ENCODE data around the gene HOOK2.
A peak's percentile ranks its signal among the peaks of the same experiment; 100 is the strongest.

HOOK2 gene

GRCh38 chr19:12782174-12782423 is 6.7 kb upstream of the HOOK2 start:
- peak overlapping the region; percentile 83 for H3K4me2 ChIP-seq (ENCODE audit: low read length)
- no peak overlapping the region for H2BK5ac ChIP-seq (ENCODE audit: low read length)
- no peak overlapping the region for H3K18ac ChIP-seq (ENCODE audit: low read length)
- WGBS (ENCODE audit: extremely low coverage, insufficient coverage, low lambda C conversion rate), result no CpG with 5 or more reads among the region's 12 CpGs
- peak overlapping the region; percentile 82 for H3K56ac ChIP-seq (ENCODE audit: low read length)
- no peak overlapping the region for H2BK120ac ChIP-seq (ENCODE audit: low read depth, low read length)
- H3K4ac ChIP-seq (ENCODE audit: low read depth, low read length), result no peak overlapping the region
- no peak for DNase-seq
- H3K27ac ChIP-seq (ENCODE audit: low read depth, low read length), result no peak overlapping the region
- H3K4me3 ChIP-seq (ENCODE audit: low read length), result no peak overlapping the region
- peaks cover 12% of the 10 kb centered on the region for H3K4me1 ChIP-seq (ENCODE audit: control insufficient read depth, low read depth, low read length)
- no peak overlapping the region for H2AK5ac ChIP-seq (ENCODE audit: low read length)
- H2BK15ac ChIP-seq (replicated peaks; ENCODE audit: low read depth), result no peak overlapping the region
- H3K27me3 ChIP-seq (ENCODE audit: insufficient read depth, low read length, poor library complexity), result no peaks in the 10 kb centered on the region
- H4K5ac ChIP-seq (ENCODE audit: low read length), result no peak overlapping the region
- H3K36me3 ChIP-seq (ENCODE audit: control insufficient read depth, insufficient read depth, low read length), result no peaks in the 10 kb centered on the region
- H3K23ac ChIP-seq (ENCODE audit: low read length), result no peak overlapping the region
- H3K9ac ChIP-seq (ENCODE audit: low read length), result peak overlapping the region; percentile 77
- H4K8ac ChIP-seq (ENCODE audit: low read depth, low read length), result no peak overlapping the region
- no peaks in the 10 kb centered on the region for H3K79me1 ChIP-seq (ENCODE audit: low read length)
- no peaks in the 10 kb centered on the region for H3K79me2 ChIP-seq (ENCODE audit: control insufficient read depth, insufficient read depth, low read length)

DNA sequence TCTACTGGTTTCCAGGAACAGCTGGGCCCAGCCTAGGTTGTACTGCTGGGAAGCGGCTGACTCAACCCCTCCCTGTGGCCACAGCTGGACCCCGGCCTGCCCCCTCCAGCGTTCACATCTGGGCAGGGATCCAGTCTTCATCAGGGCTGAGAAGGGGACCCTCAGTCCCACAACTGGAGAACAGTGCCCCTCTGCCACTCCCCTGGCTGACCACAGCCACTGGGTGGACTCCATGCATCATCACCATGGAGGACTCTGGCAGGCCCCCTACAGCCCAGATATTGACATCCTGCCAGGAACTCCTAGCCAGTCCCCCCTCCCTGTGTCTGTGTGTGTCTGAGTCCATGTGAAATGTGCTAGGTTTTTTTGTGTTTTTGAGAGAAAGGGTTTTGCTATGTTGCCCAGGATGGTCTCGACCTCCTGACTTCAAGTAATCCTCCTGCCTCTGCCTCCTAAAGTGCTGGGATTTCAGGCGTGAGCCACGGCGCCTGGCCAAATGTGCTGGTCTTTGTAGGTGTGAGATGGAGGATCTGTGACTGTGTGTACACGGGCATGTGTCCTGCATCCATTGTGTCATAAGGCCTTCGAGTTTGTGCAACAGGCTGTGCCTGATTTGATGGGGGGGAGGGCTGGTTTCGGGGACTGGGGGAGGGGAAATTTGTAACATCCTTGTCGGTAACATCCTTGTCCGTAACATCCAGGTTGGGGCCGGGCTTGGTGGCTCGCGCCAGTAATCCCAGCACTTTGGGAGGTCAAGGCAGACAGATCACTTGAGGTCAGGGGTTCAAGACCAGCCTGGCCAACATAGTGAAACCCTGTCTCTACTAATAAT is 4.0 kb upstream of the HOOK2 start:
- no peak overlapping the region for H3K18ac ChIP-seq (ENCODE audit: low read length)
- no peaks in the 10 kb centered on the region for H3K79me1 ChIP-seq (ENCODE audit: low read length)
- H3K4me1 ChIP-seq (ENCODE audit: control insufficient read depth, low read depth, low read length), result peaks cover 12% of the 10 kb centered on the region
- peak overlapping the region; percentile 95 for H3K56ac ChIP-seq (ENCODE audit: low read length)
- H2BK5ac ChIP-seq (ENCODE audit: low read length), result no peak overlapping the region
- peak; percentile 71 for DNase-seq
- H2AK5ac ChIP-seq (ENCODE audit: low read length), result no peak overlapping the region
- no peaks in the 10 kb centered on the region for H3K79me2 ChIP-seq (ENCODE audit: control insufficient read depth, insufficient read depth, low read length)
- H2BK120ac ChIP-seq (ENCODE audit: low read depth, low read length), result no peak overlapping the region
- peak overlapping the region; percentile 36 for H3K27ac ChIP-seq (ENCODE audit: low read depth, low read length)
- WGBS (ENCODE audit: extremely low coverage, insufficient coverage, low lambda C conversion rate), result no CpG with 5 or more reads among the region's 15 CpGs
- no peak overlapping the region for H3K4me2 ChIP-seq (ENCODE audit: low read length)
- H4K8ac ChIP-seq (ENCODE audit: low read depth, low read length), result no peak overlapping the region
- H3K36me3 ChIP-seq (ENCODE audit: control insufficient read depth, insufficient read depth, low read length), result no peaks in the 10 kb centered on the region
- H2BK15ac ChIP-seq (replicated peaks; ENCODE audit: low read depth), result no peak overlapping the region
- no peak overlapping the region for H3K4me3 ChIP-seq (ENCODE audit: low read length)
- no peak overlapping the region for H3K23ac ChIP-seq (ENCODE audit: low read length)
- H4K5ac ChIP-seq (ENCODE audit: low read length), result no peak overlapping the region
- H3K27me3 ChIP-seq (ENCODE audit: insufficient read depth, low read length, poor library complexity), result no peaks in the 10 kb centered on the region
- H3K4ac ChIP-seq (ENCODE audit: low read depth, low read length), result peak overlapping the region; percentile 6
- H3K9ac ChIP-seq (ENCODE audit: low read length), result peak overlapping the region; percentile 78

DNA sequence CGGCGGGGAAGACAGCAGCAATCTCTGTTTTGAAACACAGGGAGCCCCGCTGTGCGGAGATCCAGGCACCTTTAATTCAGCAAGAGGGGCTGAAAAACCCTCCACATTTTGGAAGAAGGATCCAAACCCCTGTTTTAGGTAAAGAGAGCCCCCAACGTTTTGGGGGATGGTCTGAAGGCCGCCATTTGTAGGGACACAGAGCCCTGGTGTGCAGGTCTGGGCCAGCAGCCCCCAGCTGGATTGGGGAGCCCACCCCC is 3.5 kb upstream of the HOOK2 start:
- no peaks in the 10 kb centered on the region for H3K79me1 ChIP-seq (ENCODE audit: low read length)
- peak overlapping the region; percentile 88 for H3K4me2 ChIP-seq (ENCODE audit: low read length)
- no peak overlapping the region for H3K4me3 ChIP-seq (ENCODE audit: low read length)
- peak overlapping the region; percentile 29 for H3K18ac ChIP-seq (ENCODE audit: low read length)
- H2AK5ac ChIP-seq (ENCODE audit: low read length), result no peak overlapping the region
- H3K79me2 ChIP-seq (ENCODE audit: control insufficient read depth, insufficient read depth, low read length), result no peaks in the 10 kb centered on the region
- peak overlapping the region; percentile 95 for H3K56ac ChIP-seq (ENCODE audit: low read length)
- H4K5ac ChIP-seq (ENCODE audit: low read length), result no peak overlapping the region
- peak overlapping the region; percentile 36 for H3K27ac ChIP-seq (ENCODE audit: low read depth, low read length)
- H2BK120ac ChIP-seq (ENCODE audit: low read depth, low read length), result no peak overlapping the region
- peak overlapping the region; percentile 78 for H3K9ac ChIP-seq (ENCODE audit: low read length)
- WGBS (ENCODE audit: extremely low coverage, insufficient coverage, low lambda C conversion rate), result no CpG with 5 or more reads among the region's 6 CpGs
- H3K4me1 ChIP-seq (ENCODE audit: control insufficient read depth, low read depth, low read length), result peaks cover 12% of the 10 kb centered on the region
- no peaks in the 10 kb centered on the region for H3K27me3 ChIP-seq (ENCODE audit: insufficient read depth, low read length, poor library complexity)
- no peak overlapping the region for H2BK15ac ChIP-seq (replicated peaks; ENCODE audit: low read depth)
- H3K4ac ChIP-seq (ENCODE audit: low read depth, low read length), result peak overlapping the region; percentile 6
- H2BK5ac ChIP-seq (ENCODE audit: low read length), result no peak overlapping the region
- no peak overlapping the region for H3K23ac ChIP-seq (ENCODE audit: low read length)
- no peaks in the 10 kb centered on the region for H3K36me3 ChIP-seq (ENCODE audit: control insufficient read depth, insufficient read depth, low read length)
- no peak for DNase-seq
- no peak overlapping the region for H4K8ac ChIP-seq (ENCODE audit: low read depth, low read length)

- H3K23ac ChIP-seq (ENCODE audit: low read length), result no peak overlapping the region
- no peaks in the 10 kb centered on the region for H3K79me1 ChIP-seq (ENCODE audit: low read length)
- H3K4me1 ChIP-seq (ENCODE audit: control insufficient read depth, low read depth, low read length), result peaks cover 8% of the 10 kb centered on the region
- H3K36me3 ChIP-seq (ENCODE audit: control insufficient read depth, insufficient read depth, low read length), result no peaks in the 10 kb centered on the region
- peak overlapping the region; percentile 6 for H3K4ac ChIP-seq (ENCODE audit: low read depth, low read length)
- H2BK5ac ChIP-seq (ENCODE audit: low read length), result peak overlapping the region; percentile 69
- DNase-seq, result peak; percentile 70
- peak overlapping the region; percentile 95 for H3K56ac ChIP-seq (ENCODE audit: low read length)
- H3K27ac ChIP-seq (ENCODE audit: low read depth, low read length), result peak overlapping the region; percentile 36
- WGBS (ENCODE audit: extremely low coverage, insufficient coverage, low lambda C conversion rate), result no CpG with 5 or more reads among the region's 44 CpGs
- no peak overlapping the region for H2AK5ac ChIP-seq (ENCODE audit: low read length)
- H3K27me3 ChIP-seq (ENCODE audit: insufficient read depth, low read length, poor library complexity), result no peaks in the 10 kb centered on the region
- H3K9ac ChIP-seq (ENCODE audit: low read length), result peak overlapping the region; percentile 78
- no peak overlapping the region for H2BK120ac ChIP-seq (ENCODE audit: low read depth, low read length)
- no peak overlapping the region for H4K8ac ChIP-seq (ENCODE audit: low read depth, low read length)
- peak overlapping the region; percentile 48 for H3K4me3 ChIP-seq (ENCODE audit: low read length)
- no peaks in the 10 kb centered on the region for H3K79me2 ChIP-seq (ENCODE audit: control insufficient read depth, insufficient read depth, low read length)
- no peak overlapping the region for H2BK15ac ChIP-seq (replicated peaks; ENCODE audit: low read depth)
- H3K18ac ChIP-seq (ENCODE audit: low read length), result peak overlapping the region; percentile 29
- no peak overlapping the region for H4K5ac ChIP-seq (ENCODE audit: low read length)
- peak overlapping the region; percentile 88 for H3K4me2 ChIP-seq (ENCODE audit: low read length)
Measured at GRCh38 chr19:12778017-12778904, 2.9 kb upstream of the HOOK2 start.

GRCh38 chr19:12777217-12778016 is 2.1 kb upstream of the HOOK2 start:
- WGBS (ENCODE audit: extremely low coverage, insufficient coverage, low lambda C conversion rate), result no CpG with 5 or more reads among the region's 43 CpGs
- Histone ChIP-seq H3K36me3 (ENCODE audit: control insufficient read depth, insufficient read depth, low read length) (no peaks in the 10 kb centered on the region), H3K23ac (ENCODE audit: low read length) (no peak overlapping the region), H3K4me3 (ENCODE audit: low read length) (peak overlapping the region; percentile 12), H4K8ac (ENCODE audit: low read depth, low read length) (no peak overlapping the region), H3K9ac (ENCODE audit: low read length) (peak overlapping the region; percentile 78), H2AK5ac (ENCODE audit: low read length) (no peak overlapping the region), H3K27me3 (ENCODE audit: insufficient read depth, low read length, poor library complexity) (no peaks in the 10 kb centered on the region), H3K4me2 (ENCODE audit: low read length) (peak overlapping the region; percentile 86), H3K79me1 (ENCODE audit: low read length) (no peaks in the 10 kb centered on the region), H3K56ac (ENCODE audit: low read length) (peak overlapping the region; percentile 95), H3K18ac (ENCODE audit: low read length) (no peak overlapping the region), H3K4ac (ENCODE audit: low read depth, low read length) (no peak overlapping the region), H2BK5ac (ENCODE audit: low read length) (no peak overlapping the region), H4K5ac (ENCODE audit: low read length) (no peak overlapping the region), H2BK120ac (ENCODE audit: low read depth, low read length) (no peak overlapping the region), H3K79me2 (ENCODE audit: control insufficient read depth, insufficient read depth, low read length) (no peaks in the 10 kb centered on the region), H3K4me1 (ENCODE audit: control insufficient read depth, low read depth, low read length) (peaks cover 8% of the 10 kb centered on the region), H2BK15ac (replicated peaks; ENCODE audit: low read depth) (no peak overlapping the region), H3K27ac (ENCODE audit: low read depth, low read length) (no peak overlapping the region)
- DNase-seq, result peak; percentile 85
